ENCODE results near the gene SLC6A6.
A peak's percentile ranks its signal among the peaks of the same experiment; 100 is the strongest.

Gene SLC6A6

GRCh38 chr3:14491396-14492190 lies 89.2 kb downstream of the SLC6A6 start:
- DNase-seq: no peak

GRCh38 chr3:14492948-14493881 lies 90.8 kb downstream of the SLC6A6 start:
- DNase-seq: no peak

- DNase-seq: no peak
Observed at GRCh38 chr3:14494279-14494972, 92.0 kb downstream of the SLC6A6 start.

- no peak for DNase-seq
Observed at GRCh38 chr3:14494973-14495300, 92.5 kb downstream of the SLC6A6 start.

- DNase-seq: no peak
Observed at GRCh38 chr3:14496351-14496750, 93.9 kb downstream of the SLC6A6 start.

- DNase-seq: no peak
Observed at GRCh38 chr3:14497321-14497720, 94.9 kb downstream of the SLC6A6 start.

GRCh38 chr3:14502472-14502871 lies 100.1 kb downstream of the SLC6A6 start:
- no peak for DNase-seq

- no peak for DNase-seq
Observed at GRCh38 chr3:14503033-14503705, 100.8 kb downstream of the SLC6A6 start.

- no peak for DNase-seq
Observed at GRCh38 chr3:14503706-14504065, 101.3 kb downstream of the SLC6A6 start.

GRCh38 chr3:14505001-14505802 lies 102.8 kb downstream of the SLC6A6 start:
- no peak for DNase-seq

GRCh38 chr3:14505803-14506500 lies 103.5 kb downstream of the SLC6A6 start:
- no peak for DNase-seq

- DNase-seq: no peak
Observed at GRCh38 chr3:14506626-14507304, 104.4 kb downstream of the SLC6A6 start.

GRCh38 chr3:14507305-14507741 lies 104.9 kb downstream of the SLC6A6 start:
- no peak for DNase-seq

GRCh38 chr3:14507757-14508504 lies 105.5 kb downstream of the SLC6A6 start:
- no peak for DNase-seq

- no peak for DNase-seq
Observed at GRCh38 chr3:14508505-14508819, 106.1 kb downstream of the SLC6A6 start.

GRCh38 chr3:14508966-14509795 lies 106.8 kb downstream of the SLC6A6 start:
- peak; percentile 65 for DNase-seq

- no peak for DNase-seq
Observed at GRCh38 chr3:14509796-14510100, 107.3 kb downstream of the SLC6A6 start.

GRCh38 chr3:14510838-14511622 lies 108.6 kb downstream of the SLC6A6 start:
- no peak for DNase-seq
